NCI-H345 treated with DMSO at 0.1 percent for 48 hours (cell line): ENCODE data around the gene AFF3.

Source experiments
- DNase-seq: peaks from one replicate; lab custom pipeline; 2025; ENCODE audit not compliant: unreplicated experiment; lab: John Stamatoyannopoulos, UW

The AFF3 gene

GRCh38 chr2:99864561-99865553, 277.5 kb downstream of the AFF3 start:
- no peak for DNase-seq

- DNase-seq: no peak
Measured at GRCh38 chr2:99863903-99864270, 278.5 kb downstream of the AFF3 start.

- no peak for DNase-seq
Measured at GRCh38 chr2:99863236-99863902, 279.0 kb downstream of the AFF3 start.

GRCh38 chr2:99862566-99862965, 279.8 kb downstream of the AFF3 start:
- DNase-seq: no peak

- DNase-seq: no peak
Measured at GRCh38 chr2:99861376-99861760, 281.0 kb downstream of the AFF3 start.

- DNase-seq: no peak
Measured at GRCh38 chr2:99860720-99861375, 281.5 kb downstream of the AFF3 start.

GRCh38 chr2:99858951-99859596, 283.3 kb downstream of the AFF3 start:
- no peak for DNase-seq

- DNase-seq: no peak
Measured at GRCh38 chr2:99857867-99858444, 284.4 kb downstream of the AFF3 start.

GRCh38 chr2:99857372-99857771, 285.0 kb downstream of the AFF3 start:
- DNase-seq: no peak

GRCh38 chr2:99856119-99856518, 286.3 kb downstream of the AFF3 start:
- no peak for DNase-seq

- no peak for DNase-seq
Measured at GRCh38 chr2:99854236-99854852, 288.0 kb downstream of the AFF3 start.

GRCh38 chr2:99852956-99853355, 289.4 kb downstream of the AFF3 start:
- DNase-seq: no peak

- DNase-seq: no peak
Measured at GRCh38 chr2:99852376-99852934, 289.9 kb downstream of the AFF3 start.

GRCh38 chr2:99851811-99852210, 290.6 kb downstream of the AFF3 start:
- no peak for DNase-seq

- no peak for DNase-seq
Measured at GRCh38 chr2:99851089-99851488, 291.3 kb downstream of the AFF3 start.

- DNase-seq: no peak
Measured at GRCh38 chr2:99850084-99850710, 292.2 kb downstream of the AFF3 start.

GRCh38 chr2:99846462-99847107, 295.8 kb downstream of the AFF3 start:
- no peak for DNase-seq

- DNase-seq: no peak
Measured at GRCh38 chr2:99845296-99845695, 297.1 kb downstream of the AFF3 start.

GRCh38 chr2:99842451-99842850, 299.9 kb downstream of the AFF3 start:
- DNase-seq: no peak
